Tibial nerve (tissue), 4 donors: ENCODE data around the gene MYO1H. TPM values are rescaled to one million over a fixed set of nuclear protein-coding genes. Genes with fewer than 3 reads are reported as not detected.
A peak's percentile ranks its signal among the peaks of the same experiment; 100 is the strongest.
"Not testable (repeated sequence)": the region's sequence is repeated elsewhere in the genome, so short reads cannot be mapped to it uniquely, and the experiment has no call there.

ENCODE experiments used
- DNase-seq, 2 donors: peaks; one replicate each; pipeline ENCODE4 v3.0.0-alpha.2; 2019; ENCODE audit warnings: low spot score in 2 of 2
- H3K27ac ChIP-seq, 4 donors: fragments of 200-600 bp; sonication (generic) in 3 of 4; one replicate each; pipeline ENCODE4 v1.5.1; 2017 to 2019; ENCODE audit warnings: mild to moderate bottlenecking in 1 of 4
- H3K27me3 ChIP-seq, 2 donors: fragments of 200-600 bp; sonication (generic) in 1 of 2; one replicate each; pipeline versions ENCODE4 v1.5.1 to v1.6.0; 2017 to 2019
- H3K36me3 ChIP-seq, 3 donors: fragments of 200-600 bp; sonication (generic); one replicate each; pipeline ENCODE4 v1.5.1; 2018 to 2019
- H3K4me1 ChIP-seq, 4 donors: fragments of 200-600 bp; sonication (generic) in 3 of 4; one replicate each; pipeline ENCODE4 v1.5.1; 2017 to 2019
- H3K4me3 ChIP-seq, 4 donors: fragments of 200-600 bp; sonication (generic) in 3 of 4; one replicate each; pipeline ENCODE4 v1.5.1; 2017 to 2019; ENCODE audit warnings: mild to moderate bottlenecking in 1 of 4, moderate library complexity in 1 of 4
- H3K9me3 ChIP-seq, 4 donors: fragments of 200-600 bp; sonication (generic) in 3 of 4; one replicate each; pipeline ENCODE4 v1.5.1; 2017 to 2019
- EP300 ChIP-seq, 2 donors: sonication (generic); formaldehyde crosslinking; IDR thresholded peaks; one replicate each; pipeline ENCODE4 v1.6.1; 2017; ENCODE audit warnings: antibody characterized with exemption in 2 of 2, mild to moderate bottlenecking in 1 of 2
- POLR2A ChIP-seq, 2 donors: fragments of 450-650 bp; IDR thresholded peaks; one replicate each; pipeline ENCODE4 v1.6.1; 2017; ENCODE audit warnings: antibody characterized with exemption in 2 of 2, mild to moderate bottlenecking in 2 of 2, moderate library complexity in 2 of 2
- WGBS, 2 donors: methylation state at CpG; one replicate each; pipeline ENCODE4 v1.1.5; 2018; 5-methylcytosine and 5-hydroxymethylcytosine counted together
- total RNA-seq, 4 donors: library from RNA; depleted of rRNA; stranded (reverse); fragments of >200 nt; gene quantifications; one replicate each; pipeline ENCODE4 v1.1.0, GENCODE V29; 2016
- TF ChIP-seq, protein P1 (sequence below), 5 experiments: fragments of 200-600 bp in 3 of 5; fragments of 450-650 bp in 2 of 5; sonication (generic) in 3 of 5; IDR thresholded peaks; one replicate each; pipeline ENCODE4 v1.5.1; 2016 to 2019; ENCODE audit warnings: antibody characterized with exemption in 5 of 5, mild to moderate bottlenecking in 3 of 5, moderate library complexity in 2 of 5

Gene MYO1H
- total RNA-seq, 4 donors from 2014 or later: 0.20 TPM; not detected in 3

DNA sequence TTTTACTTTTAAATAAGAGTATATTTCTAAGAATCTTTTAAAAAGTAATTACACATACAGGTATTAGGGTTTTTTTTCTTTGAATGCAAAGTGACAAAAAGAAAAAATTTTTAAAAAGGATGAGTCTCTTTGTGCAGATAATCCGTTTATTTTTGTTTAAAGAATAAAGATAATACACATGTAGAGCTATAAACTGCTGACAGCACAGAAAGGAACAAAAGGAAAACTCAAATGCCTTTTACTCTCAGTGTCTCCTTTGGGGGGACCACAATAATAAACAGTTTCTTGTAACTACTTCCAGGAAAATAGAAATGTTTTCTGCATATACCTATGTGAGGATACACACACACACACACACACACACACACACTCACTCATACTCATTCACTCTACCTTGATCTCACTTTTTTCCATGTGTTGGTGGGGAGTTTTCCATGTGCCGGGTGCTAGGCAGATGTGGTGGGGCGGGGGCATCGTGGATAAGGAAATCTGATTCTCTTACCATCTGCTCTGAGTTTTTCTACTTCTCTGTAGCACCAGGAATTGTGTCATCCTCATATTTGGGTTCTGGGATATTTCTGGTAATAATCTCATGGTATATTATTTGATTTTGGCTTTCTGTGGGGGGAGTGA, 71.3 kb downstream of the MYO1H start:
- Histone ChIP-seq H3K27me3 (no peaks in the 10 kb centered on the region), H3K27ac (no peak overlapping the region), H3K4me3 (no peak overlapping the region), H3K4me1 (no peaks in the 10 kb centered on the region), H3K9me3 (peaks cover 0 to 3% (median 0%) of the 10 kb centered on the region in 4 donors), H3K36me3 (no peaks in the 10 kb centered on the region)
- no peak for DNase-seq
- TF ChIP-seq EP300 (IDR thresholded peaks at IDR 0.05): no peak
- TF ChIP-seq POLR2A (IDR thresholded peaks at IDR 0.05): no peak
- TF ChIP-seq, protein P1, sequence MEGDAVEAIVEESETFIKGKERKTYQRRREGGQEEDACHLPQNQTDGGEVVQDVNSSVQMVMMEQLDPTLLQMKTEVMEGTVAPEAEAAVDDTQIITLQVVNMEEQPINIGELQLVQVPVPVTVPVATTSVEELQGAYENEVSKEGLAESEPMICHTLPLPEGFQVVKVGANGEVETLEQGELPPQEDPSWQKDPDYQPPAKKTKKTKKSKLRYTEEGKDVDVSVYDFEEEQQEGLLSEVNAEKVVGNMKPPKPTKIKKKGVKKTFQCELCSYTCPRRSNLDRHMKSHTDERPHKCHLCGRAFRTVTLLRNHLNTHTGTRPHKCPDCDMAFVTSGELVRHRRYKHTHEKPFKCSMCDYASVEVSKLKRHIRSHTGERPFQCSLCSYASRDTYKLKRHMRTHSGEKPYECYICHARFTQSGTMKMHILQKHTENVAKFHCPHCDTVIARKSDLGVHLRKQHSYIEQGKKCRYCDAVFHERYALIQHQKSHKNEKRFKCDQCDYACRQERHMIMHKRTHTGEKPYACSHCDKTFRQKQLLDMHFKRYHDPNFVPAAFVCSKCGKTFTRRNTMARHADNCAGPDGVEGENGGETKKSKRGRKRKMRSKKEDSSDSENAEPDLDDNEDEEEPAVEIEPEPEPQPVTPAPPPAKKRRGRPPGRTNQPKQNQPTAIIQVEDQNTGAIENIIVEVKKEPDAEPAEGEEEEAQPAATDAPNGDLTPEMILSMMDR (IDR thresholded peaks at IDR 0.05): no peak
- 69 to 71% methylated on average over 4 of the region's 4 CpGs for WGBS, 2 donors

DNA sequence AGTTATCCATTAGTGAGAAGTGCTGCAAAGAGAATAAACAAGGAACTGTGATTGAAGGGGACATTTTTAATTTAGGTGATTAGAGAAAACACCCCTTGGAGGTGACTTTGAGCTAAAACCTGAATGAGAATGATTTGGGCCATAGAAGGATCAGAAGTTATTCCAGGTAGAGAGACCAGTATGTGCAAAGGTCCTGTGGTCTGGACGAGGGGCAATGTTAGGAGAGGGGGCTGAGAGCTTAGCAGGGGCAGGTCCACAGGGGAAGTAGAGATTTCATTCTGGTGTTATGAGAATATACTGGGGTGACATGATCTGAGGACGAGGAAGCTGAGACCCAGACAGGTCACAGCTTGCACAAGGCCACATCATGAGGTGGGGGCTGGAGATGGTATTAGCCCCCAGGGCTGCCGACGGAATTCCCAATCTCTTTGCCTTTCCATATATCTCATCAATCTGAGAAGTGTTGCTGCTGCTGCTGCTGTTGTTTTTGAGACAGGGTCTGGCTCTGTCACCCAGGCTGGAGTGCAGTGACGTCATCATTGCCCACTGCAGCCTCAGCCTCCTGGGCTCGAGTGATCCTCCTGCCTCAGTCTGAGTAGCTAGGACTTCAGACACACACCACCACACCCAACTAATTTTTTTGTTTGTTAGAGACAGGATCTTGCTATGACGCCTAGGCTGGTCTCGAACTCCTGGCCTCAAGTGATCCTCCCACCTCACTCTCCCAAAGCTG, 73.8 kb downstream of the MYO1H start:
- no peak overlapping the region for H3K4me3 ChIP-seq
- H3K4me1 ChIP-seq: no peaks in the 10 kb centered on the region
- 66 to 81% methylated on average over 8 of the region's 8 CpGs for WGBS, 2 donors
- no peak overlapping the region for H3K27ac ChIP-seq
- H3K9me3 ChIP-seq: peaks cover 0 to 3% (median 0%) of the 10 kb centered on the region in 4 donors
- no peaks in the 10 kb centered on the region for H3K36me3 ChIP-seq
- no peaks in the 10 kb centered on the region for H3K27me3 ChIP-seq
- no peak for DNase-seq
- TF ChIP-seq POLR2A (IDR thresholded peaks at IDR 0.05) (no peak), EP300 (IDR thresholded peaks at IDR 0.05) (no peak)
- TF ChIP-seq, protein P1 (IDR thresholded peaks at IDR 0.05): no peak

DNA sequence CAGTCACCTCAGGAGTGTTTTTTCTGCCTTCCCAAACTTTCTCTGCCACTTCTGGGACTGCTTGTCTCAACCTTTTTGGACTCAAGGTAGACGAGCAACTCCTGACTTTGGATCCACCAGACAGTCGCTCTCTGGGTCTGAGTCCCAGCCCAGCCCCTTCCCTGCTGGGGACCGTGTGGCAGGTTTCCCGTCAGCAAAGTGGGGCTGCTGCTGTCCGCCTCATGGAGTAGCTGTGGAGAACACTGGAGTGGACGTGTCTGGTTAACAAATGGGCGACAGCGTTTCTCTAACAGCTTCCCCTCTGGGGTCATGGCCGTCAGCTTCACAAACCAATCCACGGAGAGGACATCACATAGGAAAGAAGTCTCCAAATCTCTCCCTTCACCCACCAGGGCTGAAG, 74.6 kb downstream of the MYO1H start:
- no peaks in the 10 kb centered on the region for H3K36me3 ChIP-seq
- peaks cover 0 to 3% (median 0%) of the 10 kb centered on the region in 4 donors for H3K9me3 ChIP-seq
- no peaks in the 10 kb centered on the region for H3K27me3 ChIP-seq
- H3K27ac ChIP-seq: no peak overlapping the region
- TF ChIP-seq POLR2A (IDR thresholded peaks at IDR 0.05) (no peak), EP300 (IDR thresholded peaks at IDR 0.05) (no peak)
- TF ChIP-seq, protein P1 (IDR thresholded peaks at IDR 0.05): no peak
- H3K4me3 ChIP-seq: no peak overlapping the region
- no peaks in the 10 kb centered on the region for H3K4me1 ChIP-seq
- WGBS, 2 donors: 36 to 40% methylated on average over 10 of the region's 10 CpGs
- no peak for DNase-seq

- Histone ChIP-seq H3K9me3 (no peaks in the 10 kb centered on the region), H3K27ac (no peak overlapping the region), H3K4me1 (no peaks in the 10 kb centered on the region), H3K27me3 (no peaks in the 10 kb centered on the region), H3K36me3 (no peaks in the 10 kb centered on the region), H3K4me3 (no peak overlapping the region)
- DNase-seq: no peak
- TF ChIP-seq, protein P1 (IDR thresholded peaks at IDR 0.05): no peak
- TF ChIP-seq POLR2A (IDR thresholded peaks at IDR 0.05): no peak
- no peak for TF ChIP-seq EP300 (IDR thresholded peaks at IDR 0.05)
- WGBS, 2 donors: 87 to 90% methylated on average over 9 of the region's 9 CpGs
Measured at GRCh38 chr12:109423392-109423791, 75.7 kb downstream of the MYO1H start.

- 22 to 23% methylated on average over 8 of the region's 8 CpGs for WGBS, 2 donors
- peak; percentile 60 to 70 for DNase-seq
- H3K27ac ChIP-seq: no peak overlapping the region
- H3K27me3 ChIP-seq: no peaks in the 10 kb centered on the region
- H3K9me3 ChIP-seq: no peaks in the 10 kb centered on the region
- H3K36me3 ChIP-seq: no peaks in the 10 kb centered on the region
- peaks cover 0 to 6% (median 1%) of the 10 kb centered on the region in 4 donors for H3K4me1 ChIP-seq
- TF ChIP-seq EP300 (IDR thresholded peaks at IDR 0.05) (peak in 1 of 2 donors; percentile 30), POLR2A (IDR thresholded peaks at IDR 0.05) (no peak)
- TF ChIP-seq, protein P1 (IDR thresholded peaks at IDR 0.05): peak; percentile 83 to 98 (median 95)
- no peak overlapping the region for H3K4me3 ChIP-seq
Measured at GRCh38 chr12:109428037-109428629, 80.4 kb downstream of the MYO1H start.

- peaks cover 0 to 12% (median 4%) of the 10 kb centered on the region in 4 donors for H3K4me1 ChIP-seq
- H3K36me3 ChIP-seq, H3K27me3 ChIP-seq, H3K9me3 ChIP-seq, H3K4me3 ChIP-seq, H3K27ac ChIP-seq, DNase-seq: not testable (repeated sequence)
- 84 to 89% methylated on average over 3 of the region's 3 CpGs for WGBS, 2 donors
Measured at GRCh38 chr12:109428804-109429203, 81.1 kb downstream of the MYO1H start.
